NCI-H69 (cell line): ENCODE results near the gene RBM3.

Experiments
- DNase-seq: peaks from one replicate; lab custom pipeline; 2025; lab: John Stamatoyannopoulos, UW

The RBM3 gene

GRCh38 chrX:48626401-48627298, 52.4 kb downstream of the RBM3 start:
- no peak for DNase-seq
